A375 (cell line): ENCODE measurements around the gene SEL1L3. TPM values are rescaled to one million over a fixed set of nuclear protein-coding genes. Genes with fewer than 3 reads are reported as not detected.

Source experiments
- small RNA-seq: library from RNA; depleted of rRNA; stranded (forward); fragments of <200 nt; gene quantifications from one replicate; pipeline ENCODE3, GENCODE V24; 2014
- total RNA-seq: library from RNA; depleted of rRNA; stranded (reverse); fragments of >200 nt; shearing (Covaris generic); gene quantifications from 2 replicates; pipeline ENCODE4 v1.2.3, GENCODE V29; 2014; rRNA removed

The SEL1L3 gene
- 19.1 and 22.3 TPM in 2 replicates for total RNA-seq

DNA sequence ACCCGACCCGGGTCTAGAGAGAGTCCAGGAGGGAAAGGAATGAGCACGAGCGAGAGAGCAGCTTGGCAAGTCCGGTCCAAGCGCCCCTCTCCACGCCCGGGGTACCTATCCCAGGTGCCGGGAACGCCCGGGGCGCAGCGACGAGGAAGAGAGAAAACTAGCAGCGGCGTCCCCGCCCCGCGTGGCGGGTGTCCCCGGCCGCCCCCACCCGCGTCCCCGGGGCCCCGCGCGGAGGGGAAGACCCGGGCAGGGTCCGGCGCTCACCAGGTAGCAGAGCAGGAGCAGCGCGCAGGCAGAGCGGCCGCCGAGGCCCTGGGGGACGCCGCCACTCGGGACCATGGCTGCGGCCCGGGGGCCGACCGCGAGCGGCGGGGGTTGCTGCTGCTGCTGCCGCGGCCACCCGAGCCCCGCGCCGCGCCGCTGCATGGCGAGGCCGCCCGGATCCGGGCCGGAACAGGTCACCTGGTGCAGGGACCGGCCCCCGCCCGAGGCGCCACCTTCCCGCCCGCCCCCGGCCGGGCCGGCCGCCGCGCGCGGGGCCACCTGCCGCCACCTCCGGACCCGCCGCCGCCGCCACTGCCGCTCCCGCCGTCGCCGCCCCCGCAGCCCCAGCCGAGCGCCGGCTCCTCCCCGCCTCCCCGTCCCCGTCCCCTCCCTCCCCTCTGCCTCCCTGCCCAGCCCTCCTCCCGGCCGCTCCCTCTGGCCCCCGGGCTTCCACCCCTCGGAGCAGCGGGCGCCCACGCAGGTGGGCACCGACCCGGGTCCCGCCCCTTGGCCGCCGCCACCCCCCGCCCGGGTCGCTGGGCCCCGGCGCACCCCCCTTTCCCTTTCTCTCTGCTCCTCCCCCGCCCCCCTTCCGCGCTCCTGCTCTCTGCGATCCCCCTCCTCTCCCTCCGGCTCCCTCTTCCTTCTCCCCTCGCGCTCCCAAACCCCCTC lies at the start of gene SEL1L3:
SEL1L3 (minus strand) TSS at position 578 of the 936 bp plus-strand sequence; CDS start at position 426, 152 bp downstream.

Small RNA genes lying within 50 kb of the gene (small RNA-seq; reads per million reads assigned to genes)
- gene MTND4LP22, result not detected

Other genes with a start within 250 kb of the SEL1L3 start
- gene SLC34A2, start 207.1 kb downstream of the SEL1L3 start, total RNA-seq, result not detected in 2 replicates
- gene SMIM20, start 51.2 kb upstream of the SEL1L3 start, total RNA-seq, result 29.4 and 40.0 TPM in 2 replicates